ENCODE data around the gene SLC25A11. TPM values are rescaled to one million over a fixed set of nuclear protein-coding genes. Genes with fewer than 3 reads are reported as not detected.

SLC25A11 gene
- polyA plus RNA-seq, 3 donors from 2014 or later: 139 to 196 (median 139) TPM

- Mint-ChIP-seq H3K9me3 (no peaks in the 10 kb centered on the region), H3K4me3 (no peak overlapping the region), H3K4me1 (peaks cover 0 to 2% of the 10 kb centered on the region in 2 donors), H3K27ac (peak overlapping the region in 1 of 6 donors; percentile 57), H3K27me3 (ENCODE audit: low read depth in 3 of 3) (no peaks in the 10 kb centered on the region), H3K36me3 (peaks cover 12 to 15% (median 12%) of the 10 kb centered on the region in 3 donors)
- DNase-seq: no peak
These were observed 32.0 kb upstream of the SLC25A11 start for GRCh38 chr17:4971826-4972225.

GRCh38 chr17:4970273-4970672 is 30.4 kb upstream of the SLC25A11 start:
- Mint-ChIP-seq H3K4me1 (peaks cover 11 to 13% of the 10 kb centered on the region in 2 donors), H3K27me3 (ENCODE audit: low read depth in 3 of 3) (peaks cover 0 to 2% (median 0%) of the 10 kb centered on the region in 3 donors), H3K27ac (peak overlapping the region in 3 of 6 donors; percentile 26 to 70 (median 31)), H3K9me3 (no peaks in the 10 kb centered on the region), H3K36me3 (peaks cover 7 to 12% (median 9%) of the 10 kb centered on the region in 3 donors), H3K4me3 (peak overlapping the region in 2 of 5 donors; percentile 9 to 27)
- DNase-seq: no peak

DNA sequence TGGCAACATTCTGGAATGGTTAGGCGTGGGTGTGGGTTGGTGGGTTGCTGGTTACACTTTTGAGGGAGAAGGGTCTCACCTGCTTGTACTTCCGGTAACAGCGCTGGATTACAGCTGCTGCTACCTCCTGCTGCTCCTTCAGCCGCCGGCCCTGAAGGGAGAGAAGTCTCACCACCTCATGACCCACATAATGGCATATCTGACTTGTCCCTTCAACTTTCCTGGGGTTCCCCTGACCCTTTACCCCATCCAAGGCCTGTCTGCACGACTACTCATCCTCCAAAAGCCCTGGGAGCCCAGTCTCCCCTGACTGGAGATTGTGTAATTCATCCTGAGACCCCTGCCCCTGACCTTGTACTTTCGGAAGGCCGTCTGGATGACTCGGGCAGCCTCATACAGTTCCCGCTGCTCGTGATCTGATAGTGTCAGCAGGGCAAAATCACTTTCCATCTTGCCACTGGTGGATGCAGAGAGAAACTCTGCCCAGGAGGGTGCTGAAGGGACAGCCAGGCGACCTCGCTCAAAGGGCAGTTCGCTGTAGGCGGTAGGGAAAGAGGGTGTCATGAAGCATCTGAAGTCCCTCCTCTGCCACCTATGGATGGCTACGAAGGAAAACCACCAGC is 29.8 kb upstream of the SLC25A11 start:
- Mint-ChIP-seq H3K4me3 (peak overlapping the region in 2 of 5 donors; percentile 47 to 57), H3K36me3 (peaks cover 4 to 12% (median 7%) of the 10 kb centered on the region in 3 donors), H3K27ac (peak overlapping the region in 2 of 6 donors; percentile 34 to 68), H3K27me3 (ENCODE audit: low read depth in 3 of 3) (peaks cover 0 to 2% (median 0%) of the 10 kb centered on the region in 3 donors), H3K4me1 (peaks cover 14% of the 10 kb centered on the region in 2 donors), H3K9me3 (no peaks in the 10 kb centered on the region)
- DNase-seq: no peak

GRCh38 chr17:4969047-4969550 is 29.3 kb upstream of the SLC25A11 start:
- H3K4me3 Mint-ChIP-seq: no peak overlapping the region
- H3K27ac Mint-ChIP-seq: peak overlapping the region in 2 of 6 donors; percentile 34 to 68
- peaks cover 0 to 9% (median 3%) of the 10 kb centered on the region in 3 donors for H3K36me3 Mint-ChIP-seq
- H3K27me3 Mint-ChIP-seq (ENCODE audit: low read depth in 3 of 3): peaks cover 0 to 2% (median 0%) of the 10 kb centered on the region in 3 donors
- no peaks in the 10 kb centered on the region for H3K9me3 Mint-ChIP-seq
- no peak for DNase-seq
- H3K4me1 Mint-ChIP-seq: peaks cover 14% of the 10 kb centered on the region in 2 donors

GRCh38 chr17:4968486-4969046 is 28.7 kb upstream of the SLC25A11 start:
- H3K4me3 Mint-ChIP-seq: no peak overlapping the region
- H3K27me3 Mint-ChIP-seq (ENCODE audit: low read depth in 3 of 3): peaks cover 0 to 2% (median 0%) of the 10 kb centered on the region in 3 donors
- no peak overlapping the region for H3K27ac Mint-ChIP-seq

GRCh38 chr17:4967539-4968485 is 28.0 kb upstream of the SLC25A11 start, which contains the start of gene SPAG7:
Gene SPAG7 (minus strand): TSS chr17:4967817. CDS start chr17:4967804, 13 bp downstream.
- peak; percentile 97 to 98 (median 98) for DNase-seq
- H3K4me1 Mint-ChIP-seq: peaks cover 13 to 14% of the 10 kb centered on the region in 2 donors
- H3K9me3 Mint-ChIP-seq: no peaks in the 10 kb centered on the region
- no peak within 1 kb of the TSS for H3K4me3 Mint-ChIP-seq
- peaks cover 0 to 9% (median 3%) of the 10 kb centered on the region in 3 donors for H3K36me3 Mint-ChIP-seq
- peak within 1 kb of the TSS in 3 of 6 donors; percentile 87 to 94 (median 89) for H3K27ac Mint-ChIP-seq
- peaks cover 0 to 2% (median 0%) of the 10 kb centered on the region in 3 donors for H3K27me3 Mint-ChIP-seq (ENCODE audit: low read depth in 3 of 3)

More at GRCh38 chr17:4968486-4969046, 28.7 kb upstream of the SLC25A11 start:
- DNase-seq: no peak
- Mint-ChIP-seq H3K9me3 (no peaks in the 10 kb centered on the region), H3K36me3 (peaks cover 0 to 9% (median 3%) of the 10 kb centered on the region in 3 donors), H3K4me1 (peaks cover 12 to 14% of the 10 kb centered on the region in 2 donors)

- H3K27ac Mint-ChIP-seq: peak overlapping the region in 3 of 6 donors; percentile 87 to 94 (median 89)
- peaks cover 0 to 2% (median 0%) of the 10 kb centered on the region in 3 donors for H3K27me3 Mint-ChIP-seq (ENCODE audit: low read depth in 3 of 3)
- no peak overlapping the region for H3K4me3 Mint-ChIP-seq
These were observed 27.1 kb upstream of the SLC25A11 start for GRCh38 chr17:4966844-4967538.

GRCh38 chr17:4965311-4965986 is 25.6 kb upstream of the SLC25A11 start:
- Mint-ChIP-seq H3K4me3 (peak overlapping the region; percentile 19 to 63 (median 44)), H3K9me3 (no peaks in the 10 kb centered on the region)
- DNase-seq: no peak

More at GRCh38 chr17:4966844-4967538, 27.1 kb upstream of the SLC25A11 start:
- no peaks in the 10 kb centered on the region for H3K9me3 Mint-ChIP-seq
- peaks cover 0 to 9% (median 3%) of the 10 kb centered on the region in 3 donors for H3K36me3 Mint-ChIP-seq
- H3K4me1 Mint-ChIP-seq: peaks cover 13 to 14% of the 10 kb centered on the region in 2 donors
- peak; percentile 98 for DNase-seq

DNA sequence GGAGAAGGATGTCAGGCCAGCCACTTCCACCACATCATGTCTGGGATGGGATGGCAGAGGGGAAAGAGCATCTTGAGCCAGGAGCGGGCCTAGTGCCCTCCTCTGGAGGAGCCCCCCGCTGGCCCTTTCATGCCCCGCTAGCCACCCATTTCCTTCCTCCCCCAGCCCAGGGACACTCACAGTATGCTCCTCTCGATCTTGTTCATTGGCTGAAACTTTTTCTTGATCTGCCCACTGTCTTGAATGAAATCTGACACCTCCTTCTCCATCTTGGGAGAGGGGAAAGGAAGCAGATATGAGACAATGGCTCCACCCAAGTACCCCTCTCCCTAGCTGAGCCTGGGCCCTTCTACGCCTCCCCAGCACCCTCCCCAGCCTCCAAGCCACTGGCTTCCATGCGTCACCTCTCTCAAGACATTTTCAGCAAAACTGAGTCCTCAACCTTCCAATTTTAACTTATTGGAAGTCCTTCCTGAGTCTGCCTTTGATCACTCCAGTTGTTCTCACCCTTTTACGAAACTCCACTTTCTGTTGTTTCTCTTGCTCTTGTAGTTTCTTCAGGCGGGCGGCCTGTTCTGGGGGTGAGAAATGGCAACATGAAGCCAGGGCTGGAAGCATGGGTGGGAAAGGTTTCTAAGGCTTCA is 20.6 kb upstream of the SLC25A11 start:
- peaks cover 0 to 9% (median 8%) of the 10 kb centered on the region in 3 donors for H3K36me3 Mint-ChIP-seq
- no peak overlapping the region for H3K4me3 Mint-ChIP-seq
- H3K4me1 Mint-ChIP-seq: peaks cover 4 to 6% of the 10 kb centered on the region in 2 donors

More at GRCh38 chr17:4965311-4965986, 25.6 kb upstream of the SLC25A11 start:
- Mint-ChIP-seq H3K4me1 (peaks cover 13 to 14% of the 10 kb centered on the region in 2 donors), H3K36me3 (peaks cover 4 to 9% (median 8%) of the 10 kb centered on the region in 3 donors), H3K27ac (peak overlapping the region in 2 of 6 donors; percentile 56 to 64), H3K27me3 (ENCODE audit: low read depth in 3 of 3) (peaks cover 0 to 2% (median 0%) of the 10 kb centered on the region in 3 donors)

DNA sequence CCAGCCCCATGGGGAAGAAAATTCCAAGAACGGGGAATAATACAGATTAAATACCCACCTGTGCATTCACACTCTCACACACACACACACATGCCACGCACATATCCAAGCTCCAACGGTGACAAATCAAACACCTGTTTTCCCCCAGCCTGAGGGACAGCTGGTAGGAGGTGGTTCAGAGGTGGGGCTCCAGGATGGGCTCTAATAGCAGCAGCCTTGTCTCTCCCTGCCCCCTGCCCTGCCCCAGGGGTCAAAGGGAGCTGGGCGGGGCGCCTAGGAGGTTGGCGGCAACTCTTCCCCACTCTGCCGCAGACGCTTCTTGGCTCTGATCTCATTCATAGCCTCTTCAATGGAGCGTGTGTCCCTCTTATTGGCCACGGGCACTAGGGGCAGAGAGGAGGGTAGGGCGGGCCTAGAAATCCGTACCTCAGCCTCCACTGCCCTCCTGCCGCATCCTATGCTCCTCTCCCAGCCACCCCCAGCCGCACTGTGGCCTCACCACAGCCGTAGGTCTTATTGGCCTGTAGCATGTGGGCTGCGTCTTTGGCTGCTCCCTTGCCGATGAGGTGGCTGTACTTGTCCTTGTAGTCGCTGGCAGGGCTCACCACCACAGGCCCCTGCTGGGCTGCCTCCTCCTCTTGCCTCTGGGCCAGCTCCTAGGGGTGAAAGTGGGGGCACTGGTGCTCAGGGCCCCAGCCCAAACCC is 19.6 kb upstream of the SLC25A11 start:
- Mint-ChIP-seq H3K36me3 (peaks cover 0 to 9% (median 8%) of the 10 kb centered on the region in 3 donors), H3K27ac (no peak overlapping the region), H3K27me3 (ENCODE audit: low read depth in 3 of 3) (no peaks in the 10 kb centered on the region), H3K9me3 (no peaks in the 10 kb centered on the region), H3K4me3 (no peak overlapping the region), H3K4me1 (peaks cover 0 to 3% of the 10 kb centered on the region in 2 donors)
- no peak for DNase-seq

More for the DNA sequence above, 20.6 kb upstream of the SLC25A11 start:
- Mint-ChIP-seq H3K27ac (peak overlapping the region in 1 of 6 donors; percentile 20), H3K27me3 (ENCODE audit: low read depth in 3 of 3) (no peaks in the 10 kb centered on the region), H3K9me3 (no peaks in the 10 kb centered on the region)
- DNase-seq: no peak

DNA sequence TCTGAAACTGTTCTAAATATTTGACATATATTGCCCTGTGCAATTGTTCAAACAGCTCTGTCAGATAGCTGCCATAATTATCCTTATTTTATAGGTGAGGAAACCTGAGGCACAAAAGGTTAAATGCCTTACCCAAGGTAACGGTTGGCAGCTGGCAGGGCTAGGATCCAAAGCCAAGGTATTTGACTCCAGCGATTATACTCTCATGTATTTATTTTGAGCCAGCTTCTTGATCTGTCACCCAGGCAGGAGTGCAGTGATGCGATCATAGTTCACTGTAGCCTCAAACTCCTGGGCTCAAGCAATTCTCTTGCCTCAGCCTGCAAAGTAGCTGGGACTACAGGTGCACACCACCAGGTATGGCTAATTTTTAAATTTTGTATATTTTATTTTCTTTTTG is 18.3 kb upstream of the SLC25A11 start:
- Mint-ChIP-seq H3K4me3 (no peak overlapping the region), H3K9me3 (no peaks in the 10 kb centered on the region), H3K36me3 (peaks cover 0 to 9% (median 8%) of the 10 kb centered on the region in 3 donors), H3K27ac (no peak overlapping the region), H3K4me1 (peaks cover 0 to 4% of the 10 kb centered on the region in 2 donors), H3K27me3 (ENCODE audit: low read depth in 3 of 3) (no peaks in the 10 kb centered on the region)
- DNase-seq: no peak
